Upper lobe of left lung (tissue), 4 donors: ENCODE results near the gene AFF3.

Source experiments
- POLR2A ChIP-seq, 4 donors: fragments of 450-650 bp; IDR thresholded peaks; one replicate each; pipeline ENCODE4 v1.5.1; 2016 to 2017; ENCODE audit warnings: antibody characterized with exemption in 4 of 4, mild to moderate bottlenecking in 2 of 4
- POLR2AphosphoS5 ChIP-seq, 2 donors: sonication (generic); formaldehyde crosslinking; IDR thresholded peaks; one replicate each; pipeline ENCODE4 v1.5.1; 2017; ENCODE audit warnings: antibody characterized with exemption in 2 of 2

DNA sequence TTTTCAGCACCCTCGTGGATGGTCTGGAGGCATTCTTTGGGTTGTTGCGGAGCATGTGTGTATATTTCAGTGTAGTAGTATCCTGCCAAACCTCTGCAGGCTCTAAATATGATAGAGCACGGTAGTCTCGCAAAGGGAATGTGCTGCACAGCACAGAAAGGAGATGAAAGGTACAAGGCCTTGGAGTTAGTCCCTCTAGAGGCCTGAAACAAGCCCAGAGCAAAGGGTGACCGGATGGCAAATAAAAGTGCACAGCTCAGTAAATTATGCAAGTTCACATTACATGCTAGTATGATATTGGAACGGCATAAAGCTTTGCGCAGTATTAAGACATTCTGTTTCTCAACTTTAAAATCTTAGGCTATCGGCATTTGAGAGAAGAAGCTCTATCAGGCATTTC, 358.1 kb downstream of the AFF3 start:
- no peak for TF ChIP-seq POLR2A (IDR thresholded peaks at IDR 0.05)
- TF ChIP-seq POLR2AphosphoS5 (IDR thresholded peaks at IDR 0.05): no peak
